ENCODE measurements around the gene OLFM3. TPM values are rescaled to one million over a fixed set of nuclear protein-coding genes. Genes with fewer than 3 reads are reported as not detected.

Gene OLFM3
- total and polyA plus RNA-seq, 2 experiments from 2014 or later: 0.21 to 0.31 TPM

GRCh38 chr1:101915597-101915996 lies 81.1 kb downstream of the OLFM3 start:
- Histone ChIP-seq H3K36me3 (ENCODE audit: insufficient read depth) (no peaks in the 10 kb centered on the region), H3K79me2 (replicated peaks; ENCODE audit: insufficient read depth) (no peaks in the 10 kb centered on the region), H2AFZ (no peak overlapping the region), H3K27ac (ENCODE audit: low read depth) (no peak overlapping the region), H3K9me2 (ENCODE audit: insufficient read depth) (no peaks in the 10 kb centered on the region), H3K4me2 (no peak overlapping the region), H3K27me3 (ENCODE audit: insufficient read depth) (no peaks in the 10 kb centered on the region), H4K20me1 (replicated peaks; ENCODE audit: insufficient read depth) (no peaks in the 10 kb centered on the region), H3K4me3 (no peak overlapping the region), H3K4me1 (ENCODE audit: insufficient read depth) (no peaks in the 10 kb centered on the region), H3F3A (replicated peaks; ENCODE audit: low read depth) (no peaks in the 10 kb centered on the region)
- no peak for ATAC-seq
- no peak for DNase-seq (ENCODE audit: low spot score)
- H3K27ac Mint-ChIP-seq: no peak overlapping the region
- no peaks in the 10 kb centered on the region for H3K9me3 Mint-ChIP-seq
- TF ChIP-seq EZH2 (IDR thresholded peaks at IDR 0.05; ENCODE audit: low read depth, unreplicated experiment) (no peak), CTCF (conservative IDR thresholded peaks at IDR 0.05; ENCODE audit: low read depth in 2 of 2) (no peak), NANOG (IDR thresholded peaks at IDR 0.05; ENCODE audit: borderline replicate concordance) (no peak), ETS1 (IDR thresholded peaks at IDR 0.05) (no peak), ZNF462 (CRISPR knock-in tag; IDR thresholded peaks at IDR 0.05) (no peak), EZH2phosphoT487 (IDR thresholded peaks at IDR 0.05; ENCODE audit: unreplicated experiment) (no peak), ZNF114 (CRISPR knock-in tag; IDR thresholded peaks at IDR 0.05) (no peak), REST (IDR thresholded peaks at IDR 0.05; ENCODE audit: unreplicated experiment) (no peak), POLR2AphosphoS5 (IDR thresholded peaks at IDR 0.05; ENCODE audit: low read depth) (no peak), CREB1 (CRISPR knock-in tag; IDR thresholded peaks at IDR 0.05; ENCODE audit: low read depth) (no peak), ZNF331 (CRISPR knock-in tag; IDR thresholded peaks at IDR 0.05; ENCODE audit: low read depth) (no peak), STAT1 (IDR thresholded peaks at IDR 0.05; ENCODE audit: unreplicated experiment) (no peak), JUNB (IDR thresholded peaks at IDR 0.05; ENCODE audit: unreplicated experiment) (no peak)
- no peak overlapping the region for H3K4me3 Mint-ChIP-seq
- peaks cover 2% of the 10 kb centered on the region for H3K27me3 Mint-ChIP-seq (ENCODE audit: insufficient read depth, low read depth, poor library complexity)
- no peaks in the 10 kb centered on the region for H3K36me3 Mint-ChIP-seq (ENCODE audit: low read depth)
- peaks cover 2% of the 10 kb centered on the region; the same call in 1 of the 3 replicates for H3K4me1 Mint-ChIP-seq
